NB4 (cell line): ENCODE results near the gene UBA52.

Experiments used
- DNase-seq: peaks from one replicate; pipeline ENCODE4 v3.0.0; 2010; ENCODE audit warnings: low read depth
- H3K4me3 ChIP-seq: one replicate; pipeline ENCODE4 v1.5.1; 2011; ENCODE audit warnings: mild to moderate bottlenecking, low read depth, low read length, moderate library complexity
- CTCF ChIP-seq: IDR thresholded peaks from one replicate; pipeline ENCODE4 v1.5.1; 2012; ENCODE audit warnings: low read depth, low read length
- MAX ChIP-seq: IDR thresholded peaks from 2 replicates; pipeline ENCODE4 v1.6.1; 2011; ENCODE audit warnings: low read depth, low read length
- MYC ChIP-seq: IDR thresholded peaks from 2 replicates; pipeline ENCODE4 v1.6.1; 2011; ENCODE audit warnings: low read depth, low read length
- POLR2A ChIP-seq: IDR thresholded peaks from 2 replicates; pipeline ENCODE4 v1.6.1; 2011; ENCODE audit warnings: mild to moderate bottlenecking; ENCODE audit not compliant: insufficient read length; ENCODE audit errors: extremely low read depth

Gene UBA52

GRCh38 chr19:18601875-18602274 is 30.2 kb downstream of the UBA52 start:
- DNase-seq: no peak
- TF ChIP-seq POLR2A (no peak), MAX (no peak), CTCF (no peak), MYC (no peak)
- H3K4me3 ChIP-seq: no peak overlapping the region

GRCh38 chr19:18603255-18603957 is 31.7 kb downstream of the UBA52 start:
- peak; percentile 42 for DNase-seq
- no peak overlapping the region for H3K4me3 ChIP-seq
- TF ChIP-seq CTCF: peak; percentile 17
- TF ChIP-seq MYC: no peak

- no peak for DNase-seq
- TF ChIP-seq MYC: no peak
- no peak for TF ChIP-seq CTCF
- TF ChIP-seq MAX: no peak
- H3K4me3 ChIP-seq: no peak overlapping the region
Observed at GRCh38 chr19:18603958-18604819, 32.5 kb downstream of the UBA52 start.

- H3K4me3 ChIP-seq: no peak overlapping the region
- DNase-seq: no peak
- no peak for TF ChIP-seq MAX
- no peak for TF ChIP-seq MYC
- TF ChIP-seq CTCF: no peak
- no peak for TF ChIP-seq POLR2A
Observed at GRCh38 chr19:18604820-18605159, 33.1 kb downstream of the UBA52 start.

GRCh38 chr19:18605196-18605545 is 33.5 kb downstream of the UBA52 start:
- TF ChIP-seq MAX: no peak
- TF ChIP-seq POLR2A: no peak
- no peak for TF ChIP-seq CTCF
- no peak overlapping the region for H3K4me3 ChIP-seq
- no peak for DNase-seq
